Neural crest cell (in vitro differentiated cells): Measurements from ENCODE around the gene NT5C1A. TPM values are rescaled to one million over a fixed set of nuclear protein-coding genes. Genes with fewer than 3 reads are reported as not detected.
A peak's percentile ranks its signal among the peaks of the same experiment; 100 is the strongest.

Experiments used
- DNase-seq: peaks from one replicate; pipeline ENCODE4 v3.0.0; 2021; ENCODE audit warnings: low read depth, mixed read lengths, low spot score
- H3K27ac Mint-ChIP-seq: one replicate; pipeline ENCODE4 v1.8.0; 2021; ENCODE audit warnings: mild to moderate bottlenecking, mixed read lengths; ENCODE audit not compliant: unreplicated experiment
- H3K27me3 Mint-ChIP-seq: 2 replicates; pipeline ENCODE4 v1.8.0; 2021; ENCODE audit warnings: low read depth, mild to moderate bottlenecking, mixed read lengths
- H3K36me3 Mint-ChIP-seq: 2 replicates; pipeline ENCODE4 v1.8.0; 2021; ENCODE audit warnings: low read depth, mild to moderate bottlenecking, mixed read lengths
- H3K4me1 Mint-ChIP-seq: 2 replicates; pipeline ENCODE4 v1.8.0; 2021; ENCODE audit warnings: mixed read lengths
- H3K4me3 Mint-ChIP-seq: one replicate; pipeline ENCODE4 v1.8.0; 2021; ENCODE audit warnings: mild to moderate bottlenecking, mixed read lengths
- H3K9me3 Mint-ChIP-seq: 2 replicates; pipeline ENCODE4 v1.8.0; 2021; ENCODE audit warnings: mixed read lengths
- CTCF ChIP-seq: fragments of 200-600 bp; sonication (generic); conservative IDR thresholded peaks from 2 replicates; pipeline ENCODE4 v1.5.0; 2021; ENCODE audit warnings: antibody characterized with exemption, mild to moderate bottlenecking
- total RNA-seq: library from RNA; stranded (reverse); gene quantifications from 2 replicates; pipeline ENCODE4 v1.2.1, GENCODE V29; 2021

The NT5C1A gene
- total RNA-seq, 1 donor from 2014 or later: not detected

- no peak overlapping the region for H3K27ac Mint-ChIP-seq
- peaks cover 20% of the 10 kb centered on the region for H3K4me1 Mint-ChIP-seq
- TF ChIP-seq CTCF: no peak
- no peak overlapping the region for H3K4me3 Mint-ChIP-seq
- no peak for DNase-seq
- no peaks in the 10 kb centered on the region for H3K9me3 Mint-ChIP-seq
- no peaks in the 10 kb centered on the region for H3K36me3 Mint-ChIP-seq
- H3K27me3 Mint-ChIP-seq: no peaks in the 10 kb centered on the region
These were observed 24.7 kb downstream of the NT5C1A start for GRCh38 chr1:39647247-39647646.

GRCh38 chr1:39646232-39647081 is 25.4 kb downstream of the NT5C1A start:
- H3K9me3 Mint-ChIP-seq: no peaks in the 10 kb centered on the region
- H3K36me3 Mint-ChIP-seq: no peaks in the 10 kb centered on the region
- peak overlapping the region; percentile 22 for H3K4me3 Mint-ChIP-seq
- H3K27ac Mint-ChIP-seq: peak overlapping the region; percentile 27
- peaks cover 20% of the 10 kb centered on the region for H3K4me1 Mint-ChIP-seq
- TF ChIP-seq CTCF: no peak
- DNase-seq: no peak
- no peaks in the 10 kb centered on the region for H3K27me3 Mint-ChIP-seq

GRCh38 chr1:39645411-39646043 is 26.4 kb downstream of the NT5C1A start:
- no peaks in the 10 kb centered on the region for H3K9me3 Mint-ChIP-seq
- H3K4me3 Mint-ChIP-seq: no peak overlapping the region
- H3K36me3 Mint-ChIP-seq: no peaks in the 10 kb centered on the region
- no peak overlapping the region for H3K27ac Mint-ChIP-seq
- TF ChIP-seq CTCF: no peak
- no peak for DNase-seq
- peaks cover 7% of the 10 kb centered on the region for H3K27me3 Mint-ChIP-seq
- peaks cover 20% of the 10 kb centered on the region for H3K4me1 Mint-ChIP-seq

- TF ChIP-seq CTCF: no peak
- no peak overlapping the region for H3K27ac Mint-ChIP-seq
- peaks cover 24% of the 10 kb centered on the region for H3K4me1 Mint-ChIP-seq
- no peak for DNase-seq
- no peaks in the 10 kb centered on the region for H3K36me3 Mint-ChIP-seq
- H3K4me3 Mint-ChIP-seq: no peak overlapping the region
- no peaks in the 10 kb centered on the region for H3K9me3 Mint-ChIP-seq
- peaks cover 21% of the 10 kb centered on the region for H3K27me3 Mint-ChIP-seq
These were observed 28.2 kb downstream of the NT5C1A start for GRCh38 chr1:39643705-39644104.

GRCh38 chr1:39642796-39643195 is 29.1 kb downstream of the NT5C1A start:
- no peaks in the 10 kb centered on the region for H3K36me3 Mint-ChIP-seq
- H3K4me1 Mint-ChIP-seq: peaks cover 33% of the 10 kb centered on the region
- no peak overlapping the region for H3K27ac Mint-ChIP-seq
- no peak overlapping the region for H3K4me3 Mint-ChIP-seq
- H3K9me3 Mint-ChIP-seq: no peaks in the 10 kb centered on the region
- H3K27me3 Mint-ChIP-seq: peaks cover 29% of the 10 kb centered on the region
- no peak for TF ChIP-seq CTCF
- no peak for DNase-seq
